Measurements from ENCODE around the gene PPP1CB.

The PPP1CB gene

GRCh38 chr2:28745225-28745624 is 6.4 kb upstream of the PPP1CB start:
- DNase-seq (ENCODE audit: low spot score): no peak

GRCh38 chr2:28745876-28746275 is 5.8 kb upstream of the PPP1CB start:
- DNase-seq (ENCODE audit: low spot score): no peak

DNA sequence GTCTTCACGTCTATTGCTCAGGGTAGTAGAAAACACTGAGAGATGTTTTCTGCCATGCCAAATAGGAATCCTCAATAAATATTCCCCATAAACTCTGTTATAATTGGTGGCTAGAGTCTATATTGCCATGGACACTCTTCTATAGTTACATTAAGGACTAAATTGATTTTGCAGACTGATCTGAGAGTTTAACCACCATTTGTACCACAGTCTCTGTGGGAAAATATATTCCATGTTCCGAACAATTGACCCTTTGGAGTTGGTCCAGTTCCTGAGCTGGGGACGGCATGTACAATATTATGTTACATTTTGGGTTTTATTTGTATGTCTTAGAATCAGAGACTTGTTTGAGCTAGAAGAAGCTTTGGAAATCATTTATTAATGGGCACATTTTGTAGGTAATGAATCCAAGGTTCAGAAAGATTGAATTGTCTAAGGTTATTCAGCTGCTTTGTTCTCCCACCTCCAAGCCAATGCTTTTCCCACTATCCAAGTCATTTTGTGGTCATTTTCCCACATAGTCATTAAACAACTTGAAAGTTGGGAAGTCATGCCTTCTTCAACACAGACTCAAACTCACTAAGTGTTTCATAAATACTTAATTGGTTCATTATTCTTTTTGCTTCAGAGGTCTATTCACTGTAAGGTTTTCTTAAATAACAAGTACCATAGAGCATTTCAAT is 5.1 kb upstream of the PPP1CB start:
- no peak for DNase-seq (ENCODE audit: low spot score)

GRCh38 chr2:28747714-28748113 is 3.9 kb upstream of the PPP1CB start:
- no peak for DNase-seq (ENCODE audit: low spot score)

GRCh38 chr2:28748176-28748575 is 3.5 kb upstream of the PPP1CB start:
- no peak for DNase-seq (ENCODE audit: low spot score)

DNA sequence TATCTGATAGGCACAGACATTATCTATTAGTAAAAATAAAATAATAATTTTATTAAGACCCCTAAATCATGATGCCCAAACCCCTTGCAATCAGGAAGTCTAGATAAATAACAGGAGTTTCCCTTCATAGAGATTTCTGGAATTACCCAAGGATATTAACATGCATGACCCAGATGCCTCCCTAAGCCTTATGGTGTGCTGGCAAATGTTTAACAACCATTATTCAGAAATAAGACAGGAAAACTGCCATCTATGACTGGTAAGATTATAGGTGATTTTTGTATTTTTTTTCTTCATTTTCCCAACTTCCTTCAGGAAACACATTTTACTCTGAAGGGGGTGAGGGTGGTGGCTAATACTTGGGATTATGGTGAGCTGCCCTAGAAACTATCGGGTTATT is 2.7 kb upstream of the PPP1CB start:
- DNase-seq (ENCODE audit: low spot score): no peak

DNA sequence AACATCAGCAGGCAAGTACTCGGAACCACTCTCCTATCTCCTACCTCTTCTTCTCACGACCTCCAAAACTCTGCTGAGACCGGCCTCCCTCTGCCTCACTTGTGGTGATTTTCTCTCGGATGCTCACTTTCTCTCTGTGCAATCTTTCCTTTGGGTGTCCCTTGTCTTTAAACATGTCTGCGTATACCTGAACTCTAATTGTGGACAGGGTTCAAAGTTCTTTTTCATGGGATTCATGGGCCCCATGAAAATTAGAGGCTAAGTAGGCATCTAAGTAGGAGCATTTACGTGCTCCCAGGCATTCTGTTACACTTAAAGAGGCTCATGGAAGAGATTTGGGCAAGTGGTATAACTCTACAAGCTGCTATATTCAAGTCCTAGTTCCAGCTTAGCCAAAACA is 2.1 kb upstream of the PPP1CB start:
- DNase-seq (ENCODE audit: low spot score): no peak

DNA sequence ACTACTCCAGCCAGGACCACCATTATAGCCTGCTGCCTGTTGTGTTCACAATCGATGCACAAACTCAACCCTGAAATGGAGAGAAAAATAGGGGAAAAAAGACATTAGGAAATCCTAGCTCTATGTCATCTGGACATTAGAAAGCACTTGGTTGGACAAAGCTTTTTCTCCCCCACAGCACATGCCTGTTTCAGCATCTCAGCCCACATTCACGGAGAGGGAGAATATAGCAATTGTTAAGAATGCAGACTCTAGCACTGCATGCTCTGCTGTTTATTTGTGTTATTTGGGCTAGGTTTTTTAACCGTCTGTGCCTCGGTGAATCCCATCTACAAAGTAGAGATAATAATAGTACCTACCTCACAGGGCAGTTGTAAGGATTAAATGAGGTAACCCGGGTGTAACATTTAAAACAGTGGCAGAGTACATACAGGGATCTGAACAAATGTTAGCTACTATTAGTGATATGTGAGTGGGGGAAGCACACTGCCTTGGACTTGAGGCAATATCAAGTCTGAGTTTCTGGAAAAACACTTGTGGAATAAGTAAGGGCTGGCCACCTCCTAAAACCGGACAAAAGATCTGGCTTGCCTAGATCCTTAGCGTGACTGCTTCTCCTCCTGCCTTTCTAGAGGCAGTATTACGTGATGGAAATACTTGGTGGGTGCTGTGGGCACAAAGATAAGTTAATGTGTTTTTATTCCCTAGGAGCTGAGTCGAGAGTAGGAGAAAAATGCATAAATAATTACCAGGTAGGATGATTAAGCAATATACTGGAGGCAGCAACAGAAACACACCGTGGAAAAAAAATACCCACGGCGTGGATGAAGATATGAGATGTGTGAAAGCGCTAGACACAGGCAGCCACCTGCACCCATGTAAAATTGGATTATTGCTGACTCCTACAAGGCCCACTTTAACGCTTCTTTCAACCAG is 1.0 kb upstream of the PPP1CB start:
- peak; percentile 30 for DNase-seq (ENCODE audit: low spot score)

DNA sequence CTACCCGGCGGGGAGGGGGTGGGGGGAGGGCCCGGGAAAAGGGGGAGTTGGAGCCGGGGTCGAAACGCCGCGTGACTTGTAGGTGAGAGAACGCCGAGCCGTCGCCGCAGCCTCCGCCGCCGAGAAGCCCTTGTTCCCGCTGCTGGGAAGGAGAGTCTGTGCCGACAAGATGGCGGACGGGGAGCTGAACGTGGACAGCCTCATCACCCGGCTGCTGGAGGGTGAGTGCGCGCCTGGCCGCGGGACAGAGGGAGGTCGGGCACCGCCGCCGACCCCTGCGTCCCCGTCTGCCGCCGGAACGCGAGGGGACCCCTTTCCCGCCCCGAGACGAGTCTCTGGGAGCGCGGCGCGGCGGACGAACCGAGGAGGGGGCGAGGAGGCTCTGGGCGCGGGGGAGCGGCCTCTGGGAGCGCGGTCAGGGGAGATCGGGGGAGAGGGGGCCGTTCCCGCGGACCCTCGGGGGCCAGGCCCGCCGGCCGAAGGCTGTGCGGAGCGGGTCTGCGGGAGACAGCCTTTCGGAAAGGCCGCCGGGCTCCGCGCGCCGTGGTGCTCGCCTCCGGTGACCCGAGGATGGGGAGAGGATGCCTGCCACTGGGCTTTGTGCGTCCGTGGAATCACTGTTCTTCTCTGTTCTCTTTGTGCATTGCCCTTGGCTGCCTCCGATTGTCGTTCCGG is 463 bp downstream of the PPP1CB start:
- no peak for DNase-seq (ENCODE audit: low spot score)

DNA sequence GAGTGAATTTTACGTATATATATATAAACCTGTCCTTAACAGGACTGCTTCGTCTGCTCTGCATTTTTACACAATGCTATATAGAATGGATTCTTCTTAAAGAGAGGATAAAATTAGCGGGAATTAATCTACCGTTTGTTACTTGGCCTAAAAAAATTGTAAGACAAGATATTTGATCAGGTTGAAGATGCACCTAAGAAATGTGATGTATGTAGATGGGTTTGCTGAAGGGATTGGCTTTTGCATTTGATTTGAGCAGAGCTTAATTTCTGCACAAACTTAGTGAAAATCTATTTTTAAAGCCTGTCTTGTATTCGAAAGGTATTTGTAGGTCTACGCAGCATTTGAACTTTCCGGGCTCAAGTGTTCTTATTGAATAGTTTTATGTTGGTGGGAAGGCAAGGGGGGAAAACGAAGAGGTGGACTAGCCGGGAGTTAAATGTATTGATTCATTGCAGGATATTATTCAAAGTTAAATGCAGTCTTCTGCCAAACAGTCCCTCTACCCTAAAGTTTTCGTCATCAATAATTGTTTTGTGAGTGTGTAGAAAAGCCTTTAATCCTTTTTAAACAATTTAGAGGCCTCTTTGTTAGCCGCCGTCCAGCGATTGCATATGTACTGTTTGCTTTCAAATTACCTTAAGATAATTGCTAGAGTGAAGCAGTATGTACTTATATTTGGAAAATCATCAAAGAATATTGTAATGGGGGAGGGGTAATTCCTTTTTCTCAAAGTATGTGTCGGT is 1.2 kb downstream of the PPP1CB start:
- DNase-seq (ENCODE audit: low spot score): no peak

DNA sequence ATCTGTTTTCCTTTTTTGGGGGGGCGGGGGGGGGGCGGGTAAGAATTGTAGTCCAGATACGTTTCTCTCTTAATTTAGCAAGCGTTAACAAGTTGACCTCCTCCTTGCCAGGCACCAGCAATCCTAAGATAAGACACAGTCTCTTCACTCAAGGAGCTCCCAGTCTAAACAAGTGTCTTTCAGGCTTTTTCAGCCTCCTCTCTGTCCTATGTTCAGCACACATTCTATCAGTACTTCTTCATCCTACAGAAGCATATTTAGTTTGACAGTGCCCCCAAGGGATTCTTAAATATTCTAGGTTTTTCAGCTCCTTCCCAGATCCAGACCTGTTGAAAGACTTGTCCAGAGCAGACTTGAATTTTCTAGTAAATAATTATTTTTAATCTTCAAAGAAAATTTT is 2.7 kb downstream of the PPP1CB start:
- DNase-seq (ENCODE audit: low spot score): no peak

DNA sequence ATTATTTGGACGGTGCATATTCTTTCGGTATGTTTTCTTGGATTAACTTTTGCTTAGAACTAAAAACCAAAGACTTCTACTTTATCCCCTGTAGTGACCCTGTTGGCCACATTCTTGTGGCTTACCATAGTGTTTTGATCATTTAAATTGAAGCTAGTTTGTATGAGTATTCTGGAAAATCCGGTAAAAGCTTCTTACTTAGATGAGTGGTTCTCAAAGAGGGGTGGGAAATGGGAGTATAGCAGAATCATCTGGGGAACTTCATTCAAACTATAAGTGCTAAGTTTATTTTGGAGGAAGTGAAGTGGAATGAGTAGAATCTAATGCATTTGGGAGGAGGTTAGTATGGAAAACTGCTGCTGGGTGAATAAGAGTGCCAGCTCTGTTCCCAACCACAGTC is 3.8 kb downstream of the PPP1CB start:
- DNase-seq (ENCODE audit: low spot score): no peak

- no peak for DNase-seq (ENCODE audit: low spot score)
These were observed 6.8 kb downstream of the PPP1CB start for GRCh38 chr2:28758459-28758858.

DNA sequence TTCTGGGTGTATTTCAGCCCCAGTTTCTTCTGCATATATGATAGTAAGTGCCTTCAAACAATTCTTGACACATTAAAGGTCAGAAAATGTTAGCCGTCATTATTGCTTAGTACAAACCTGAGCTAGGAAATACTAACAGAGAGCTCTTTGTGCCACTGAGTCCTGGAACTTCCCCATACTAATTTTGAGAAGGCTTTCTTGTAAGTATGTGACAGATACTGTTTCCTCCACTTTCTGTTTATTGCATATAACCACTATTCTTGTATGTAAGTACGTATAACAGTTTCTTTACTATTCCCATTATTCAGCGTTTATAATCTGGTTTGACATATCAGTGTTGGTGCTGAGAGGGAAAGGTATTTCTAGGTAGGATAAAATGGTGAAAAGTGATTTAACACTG is 9.8 kb downstream of the PPP1CB start:
- DNase-seq (ENCODE audit: low spot score): no peak

- peak; percentile 23 for DNase-seq (ENCODE audit: low spot score)
These were observed 13.5 kb downstream of the PPP1CB start for GRCh38 chr2:28764909-28765711.

- DNase-seq (ENCODE audit: low spot score): no peak
These were observed 14.4 kb downstream of the PPP1CB start for GRCh38 chr2:28766070-28766469.

DNA sequence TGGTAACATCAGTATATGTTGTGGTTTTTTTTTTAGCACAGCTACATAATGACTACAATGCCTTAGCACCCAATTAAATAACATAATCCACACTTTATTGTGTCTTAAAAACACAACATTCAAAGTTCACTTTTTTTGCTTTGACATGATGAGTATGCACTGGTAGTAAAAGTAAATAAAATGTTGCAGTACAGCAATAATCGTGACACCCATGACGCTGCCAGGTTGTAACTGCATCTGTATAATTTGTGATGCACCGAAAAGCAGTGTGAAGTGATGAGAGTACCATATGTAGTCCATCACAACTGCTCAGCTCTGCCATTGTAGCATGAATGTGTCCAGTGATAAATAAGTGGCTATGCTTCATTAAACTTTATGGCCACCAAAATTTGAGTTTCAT is 15.7 kb downstream of the PPP1CB start:
- no peak for DNase-seq (ENCODE audit: low spot score)

- no peak for DNase-seq (ENCODE audit: low spot score)
These were observed 16.8 kb downstream of the PPP1CB start for GRCh38 chr2:28768422-28768821.

- no peak for DNase-seq (ENCODE audit: low spot score)
These were observed 17.3 kb downstream of the PPP1CB start for GRCh38 chr2:28768952-28769351.

DNA sequence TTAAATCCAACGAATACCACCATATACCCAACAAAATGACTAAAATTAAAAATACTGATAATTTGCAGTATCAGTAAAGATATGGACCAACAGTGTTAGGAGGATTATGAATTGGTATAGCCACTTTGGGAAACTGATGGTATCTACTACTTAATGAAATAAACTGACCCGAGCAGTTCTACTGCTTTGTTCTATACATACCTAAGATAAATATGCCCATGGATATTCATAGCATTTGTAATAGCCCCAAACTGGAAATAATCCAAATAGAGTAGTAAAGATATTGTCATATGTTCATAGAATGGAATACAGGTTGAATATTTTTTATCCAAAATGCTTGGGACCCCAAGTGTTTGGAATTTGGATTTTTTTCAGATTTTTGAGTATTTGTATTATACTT is 20.7 kb downstream of the PPP1CB start:
- DNase-seq (ENCODE audit: low spot score): no peak

- DNase-seq (ENCODE audit: low spot score): no peak
These were observed 24.8 kb downstream of the PPP1CB start for GRCh38 chr2:28776471-28776870.

Data from AG08395 (cell line).